ENCODE measurements around the gene MDK. TPM values are rescaled to one million over a fixed set of nuclear protein-coding genes. Genes with fewer than 3 reads are reported as not detected.

MDK gene
- total and polyA plus RNA-seq, 2 of the 4 experiments (the other 2 are of a cell fraction), result 25.8 to 377 TPM

DNA sequence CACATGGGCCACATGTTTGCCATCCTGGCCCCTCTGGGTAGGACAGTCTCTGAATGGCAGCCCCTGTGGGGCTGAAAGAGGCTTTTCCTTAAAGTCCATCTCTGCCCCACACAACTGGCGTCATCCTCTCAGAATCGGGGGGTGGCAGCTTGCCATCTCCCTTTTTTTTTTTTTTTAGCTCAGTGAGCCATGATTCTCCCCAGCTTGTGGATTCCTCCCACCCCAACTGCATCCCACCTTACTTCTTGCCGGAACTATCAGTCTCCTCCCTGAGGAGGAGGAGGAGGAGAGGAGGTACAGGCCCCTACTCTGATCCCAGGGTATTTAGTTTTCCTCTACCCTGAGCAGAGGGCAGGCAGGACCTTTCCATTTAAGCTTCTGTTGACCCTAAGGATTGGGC lies 30.8 kb upstream of the MDK start:
- H2AK9ac ChIP-seq (replicated peaks; ENCODE audit: low read depth, low read length, poor library complexity), result no peak overlapping the region
- no peak overlapping the region for H3K4me2 ChIP-seq (ENCODE audit: low read depth, low read length)
- in situ Hi-C loops (cut with MboI; ENCODE audit: low sequenced_read_pairs), result no loop called here
- no peak overlapping the region for H2BK15ac ChIP-seq (ENCODE audit: low read depth, low read length)
- DNase-seq (no peak), ATAC-seq (ENCODE audit: low read depth) (no peak)
- WGBS, 2 experiments (ENCODE audit: extremely low coverage in 2 of 2, insufficient read length in 1 of 2), result no CpG with 5 or more reads among the region's 3 CpGs
- no peak overlapping the region for H2BK20ac ChIP-seq (ENCODE audit: low read depth, low read length)
- no peak overlapping the region for H3K23ac ChIP-seq (ENCODE audit: low read depth, low read length)
- dilution Hi-C loops (cut with HindIII; ENCODE audit: low sequenced_read_pairs, unreplicated experiment), result no loop called here
- no peak overlapping the region for H3K4me3 ChIP-seq (ENCODE audit: insufficient read depth, low read depth, low read length)
- no peak overlapping the region for H3K14ac ChIP-seq (replicated peaks; ENCODE audit: low read depth, low read length)
- TF ChIP-seq BHLHE40 (IDR thresholded peaks at IDR 0.05; ENCODE audit: low read depth, low read length), result no peak
- TF ChIP-seq NFE2L2 (IDR thresholded peaks at IDR 0.05; ENCODE audit: low read depth, low read length), result no peak
- TF ChIP-seq POLR2A (IDR thresholded peaks at IDR 0.05; ENCODE audit: low read depth, low read length), result no peak
- no peak for TF ChIP-seq FOS (IDR thresholded peaks at IDR 0.05; ENCODE audit: low read depth, low read length)
- no peak for TF ChIP-seq MAZ (IDR thresholded peaks at IDR 0.05; ENCODE audit: borderline replicate concordance, low read depth, low read length)
- no peak for TF ChIP-seq RFX5 (IDR thresholded peaks at IDR 0.05; ENCODE audit: low read depth, low read length)
- no peak for TF ChIP-seq MXI1 (IDR thresholded peaks at IDR 0.05; ENCODE audit: borderline replicate concordance, low read depth, low read length)
- no peak for TF ChIP-seq RCOR1 (IDR thresholded peaks at IDR 0.05; ENCODE audit: insufficient replicate concordance, low read length)
- no peak for TF ChIP-seq RAD21 (IDR thresholded peaks at IDR 0.05; ENCODE audit: low read length)
- TF ChIP-seq, protein P1, sequence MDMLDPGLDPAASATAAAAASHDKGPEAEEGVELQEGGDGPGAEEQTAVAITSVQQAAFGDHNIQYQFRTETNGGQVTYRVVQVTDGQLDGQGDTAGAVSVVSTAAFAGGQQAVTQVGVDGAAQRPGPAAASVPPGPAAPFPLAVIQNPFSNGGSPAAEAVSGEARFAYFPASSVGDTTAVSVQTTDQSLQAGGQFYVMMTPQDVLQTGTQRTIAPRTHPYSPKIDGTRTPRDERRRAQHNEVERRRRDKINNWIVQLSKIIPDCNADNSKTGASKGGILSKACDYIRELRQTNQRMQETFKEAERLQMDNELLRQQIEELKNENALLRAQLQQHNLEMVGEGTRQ (IDR thresholded peaks at IDR 0.05; ENCODE audit: low read depth, low read length), result no peak
- TF ChIP-seq SMC3 (IDR thresholded peaks at IDR 0.05; ENCODE audit: low read depth, low read length), result no peak
- TF ChIP-seq, protein P2, sequence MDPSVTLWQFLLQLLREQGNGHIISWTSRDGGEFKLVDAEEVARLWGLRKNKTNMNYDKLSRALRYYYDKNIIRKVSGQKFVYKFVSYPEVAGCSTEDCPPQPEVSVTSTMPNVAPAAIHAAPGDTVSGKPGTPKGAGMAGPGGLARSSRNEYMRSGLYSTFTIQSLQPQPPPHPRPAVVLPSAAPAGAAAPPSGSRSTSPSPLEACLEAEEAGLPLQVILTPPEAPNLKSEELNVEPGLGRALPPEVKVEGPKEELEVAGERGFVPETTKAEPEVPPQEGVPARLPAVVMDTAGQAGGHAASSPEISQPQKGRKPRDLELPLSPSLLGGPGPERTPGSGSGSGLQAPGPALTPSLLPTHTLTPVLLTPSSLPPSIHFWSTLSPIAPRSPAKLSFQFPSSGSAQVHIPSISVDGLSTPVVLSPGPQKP (IDR thresholded peaks at IDR 0.05; ENCODE audit: borderline replicate concordance, low read depth, low read length), result no peak
- H4K8ac ChIP-seq (ENCODE audit: low read depth in 2 of 2, low read length in 2 of 2), result no peak overlapping the region
- peaks cover 29% of the 10 kb centered on the region for H4K20me1 ChIP-seq (ENCODE audit: insufficient read depth, low read length)
- BruUV-seq (replicated peaks), result no TSS peak
- peaks cover 21 to 79% of the 10 kb centered on the region in 2 experiments for H3K79me1 ChIP-seq (ENCODE audit: low read depth in 1 of 2, low read length in 2 of 2)
- no peak overlapping the region for H2BK5ac ChIP-seq (ENCODE audit: low read depth, low read length, poor library complexity, severe bottlenecking)
- no peak overlapping the region for H3K56ac ChIP-seq (ENCODE audit: extremely low read depth, insufficient read depth, low read length)
- H3K9ac ChIP-seq (ENCODE audit: low read depth, low read length), result no peak overlapping the region
- peaks cover 7% of the 10 kb centered on the region for H3K9me1 ChIP-seq (ENCODE audit: insufficient read depth, low read length)
- no peak overlapping the region for H2BK120ac ChIP-seq (ENCODE audit: low read depth, low read length)
- no peak overlapping the region for H4K91ac ChIP-seq (ENCODE audit: insufficient read depth, low read depth, low read length)
- no peak overlapping the region for H3K4ac ChIP-seq (ENCODE audit: low read depth, low read length)
- H4K5ac ChIP-seq (ENCODE audit: low read depth, low read length), result no peak overlapping the region
- POLR2A ChIA-PET (ENCODE audit: unreplicated experiment), result no interaction called here
- H3K27ac ChIP-seq (ENCODE audit: insufficient read depth, low read length), result no peak overlapping the region
- no peaks in the 10 kb centered on the region for H3K27me3 ChIP-seq (ENCODE audit: control insufficient read depth, insufficient read depth, low read length)
- no peaks in the 10 kb centered on the region for H3K36me3 ChIP-seq (ENCODE audit: control insufficient read depth, insufficient read depth, low read length)
- intact Hi-C loops (cut with micrococcal nuclease), result no loop called here
- CTCF ChIA-PET, result no interaction called here
- H2AFZ ChIP-seq (replicated peaks; ENCODE audit: low read length, poor library complexity), result no peak overlapping the region
- H3K18ac ChIP-seq (ENCODE audit: low read depth, low read length), result no peak overlapping the region
- no peak overlapping the region for H2AK5ac ChIP-seq (ENCODE audit: low read depth, low read length)
- no peaks in the 10 kb centered on the region for H3K9me3 ChIP-seq (ENCODE audit: control insufficient read depth, insufficient read depth, low read length)
- peaks cover 19% of the 10 kb centered on the region for H3K4me1 ChIP-seq (ENCODE audit: control insufficient read depth, insufficient read depth, low read length)

All from IMR-90 (cell line).